ENCODE results near the gene DMAC1.
A peak's percentile ranks its signal among the peaks of the same experiment; 100 is the strongest.

DMAC1 gene

GRCh38 chr9:7813030-7813429 is 13.5 kb upstream of the DMAC1 start:
- Histone ChIP-seq H3K9ac (ENCODE audit: low read length) (no peak overlapping the region), H3K4me1 (ENCODE audit: insufficient read depth, low read length) (no peaks in the 10 kb centered on the region), H3K36me3 (ENCODE audit: insufficient read depth, low read length) (no peaks in the 10 kb centered on the region), H3K9me3 (ENCODE audit: low read length) (no peaks in the 10 kb centered on the region), H3K4me3 (ENCODE audit: low read depth in 1 of 2, low read length in 2 of 2) (no peak overlapping the region), H3K27me3 (ENCODE audit: control insufficient read depth in 1 of 2, insufficient read depth in 2 of 2, low read length in 2 of 2) (no peaks in the 10 kb centered on the region), H3K27ac (ENCODE audit: low read depth, low read length) (no peak overlapping the region)

- H3K27me3 ChIP-seq (ENCODE audit: control insufficient read depth in 1 of 2, insufficient read depth in 2 of 2, low read length in 2 of 2): no peaks in the 10 kb centered on the region
Measured at GRCh38 chr9:7811677-7812076, 12.1 kb upstream of the DMAC1 start.

GRCh38 chr9:7802666-7803065 is 3.1 kb upstream of the DMAC1 start:
- Histone ChIP-seq H3K9ac (ENCODE audit: low read length) (no peak overlapping the region), H3K36me3 (ENCODE audit: insufficient read depth, low read length) (no peaks in the 10 kb centered on the region), H3K4me3 (ENCODE audit: low read depth in 1 of 2, low read length in 2 of 2) (no peak overlapping the region), H3K4me1 (ENCODE audit: insufficient read depth, low read length) (peaks cover 9% of the 10 kb centered on the region), H3K9me3 (ENCODE audit: low read length) (no peaks in the 10 kb centered on the region), H3K27me3 (ENCODE audit: control insufficient read depth in 1 of 2, insufficient read depth in 2 of 2, low read length in 2 of 2) (no peaks in the 10 kb centered on the region), H3K27ac (ENCODE audit: low read depth, low read length) (no peak overlapping the region)

More at GRCh38 chr9:7811677-7812076, 12.1 kb upstream of the DMAC1 start:
- H3K9ac ChIP-seq (ENCODE audit: low read length): no peak overlapping the region
- no peaks in the 10 kb centered on the region for H3K9me3 ChIP-seq (ENCODE audit: low read length)
- H3K4me3 ChIP-seq (ENCODE audit: low read depth in 1 of 2, low read length in 2 of 2): no peak overlapping the region
- H3K36me3 ChIP-seq (ENCODE audit: insufficient read depth, low read length): no peaks in the 10 kb centered on the region
- no peaks in the 10 kb centered on the region for H3K4me1 ChIP-seq (ENCODE audit: insufficient read depth, low read length)
- H3K27ac ChIP-seq (ENCODE audit: low read depth, low read length): no peak overlapping the region

GRCh38 chr9:7799944-7800285 is 337 bp upstream of the DMAC1 start:
- Histone ChIP-seq H3K9ac (ENCODE audit: low read length) (no peak overlapping the region), H3K4me1 (ENCODE audit: insufficient read depth, low read length) (peaks cover 9% of the 10 kb centered on the region), H3K4me3 (ENCODE audit: low read depth in 1 of 2, low read length in 2 of 2) (peak overlapping the region; percentile 67 to 77), H3K27ac (ENCODE audit: low read depth, low read length) (no peak overlapping the region), H3K27me3 (ENCODE audit: control insufficient read depth in 1 of 2, insufficient read depth in 2 of 2, low read length in 2 of 2) (no peaks in the 10 kb centered on the region), H3K9me3 (ENCODE audit: low read length) (no peaks in the 10 kb centered on the region), H3K36me3 (ENCODE audit: insufficient read depth, low read length) (no peaks in the 10 kb centered on the region)

- Histone ChIP-seq H3K4me1 (ENCODE audit: insufficient read depth, low read length) (peaks cover 9% of the 10 kb centered on the region), H3K9me3 (ENCODE audit: low read length) (no peaks in the 10 kb centered on the region), H3K4me3 (ENCODE audit: low read depth in 1 of 2, low read length in 2 of 2) (no peak overlapping the region), H3K27ac (ENCODE audit: low read depth, low read length) (no peak overlapping the region), H3K9ac (ENCODE audit: low read length) (no peak overlapping the region), H3K27me3 (ENCODE audit: control insufficient read depth in 1 of 2, insufficient read depth in 2 of 2, low read length in 2 of 2) (no peaks in the 10 kb centered on the region), H3K36me3 (ENCODE audit: insufficient read depth, low read length) (no peaks in the 10 kb centered on the region)
Measured at GRCh38 chr9:7794196-7794595, 5.4 kb downstream of the DMAC1 start.

- no peaks in the 10 kb centered on the region for H3K4me1 ChIP-seq (ENCODE audit: insufficient read depth, low read length)
- no peaks in the 10 kb centered on the region for H3K27me3 ChIP-seq (ENCODE audit: control insufficient read depth in 1 of 2, insufficient read depth in 2 of 2, low read length in 2 of 2)
- no peak overlapping the region for H3K27ac ChIP-seq (ENCODE audit: low read depth, low read length)
- H3K36me3 ChIP-seq (ENCODE audit: insufficient read depth, low read length): no peaks in the 10 kb centered on the region
- no peak overlapping the region for H3K4me3 ChIP-seq (ENCODE audit: low read depth in 1 of 2, low read length in 2 of 2)
- no peak overlapping the region for H3K9ac ChIP-seq (ENCODE audit: low read length)
- no peaks in the 10 kb centered on the region for H3K9me3 ChIP-seq (ENCODE audit: low read length)
Measured at GRCh38 chr9:7791394-7791793, 8.2 kb downstream of the DMAC1 start.

- H3K36me3 ChIP-seq (ENCODE audit: insufficient read depth, low read length): no peaks in the 10 kb centered on the region
- H3K4me1 ChIP-seq (ENCODE audit: insufficient read depth, low read length): no peaks in the 10 kb centered on the region
- no peaks in the 10 kb centered on the region for H3K9me3 ChIP-seq (ENCODE audit: low read length)
- H3K27me3 ChIP-seq (ENCODE audit: control insufficient read depth in 1 of 2, insufficient read depth in 2 of 2, low read length in 2 of 2): no peaks in the 10 kb centered on the region
- H3K9ac ChIP-seq (ENCODE audit: low read length): no peak overlapping the region
- H3K4me3 ChIP-seq (ENCODE audit: low read depth in 1 of 2, low read length in 2 of 2): no peak overlapping the region
- H3K27ac ChIP-seq (ENCODE audit: low read depth, low read length): no peak overlapping the region
Measured at GRCh38 chr9:7790819-7791182, 8.8 kb downstream of the DMAC1 start.

GRCh38 chr9:7790022-7790818 is 9.4 kb downstream of the DMAC1 start:
- H3K27ac ChIP-seq (ENCODE audit: low read depth, low read length): no peak overlapping the region
- no peaks in the 10 kb centered on the region for H3K9me3 ChIP-seq (ENCODE audit: low read length)
- H3K9ac ChIP-seq (ENCODE audit: low read length): no peak overlapping the region

GRCh38 chr9:7788772-7789171 is 10.8 kb downstream of the DMAC1 start:
- no peaks in the 10 kb centered on the region for H3K9me3 ChIP-seq (ENCODE audit: low read length)
- no peaks in the 10 kb centered on the region for H3K27me3 ChIP-seq (ENCODE audit: control insufficient read depth in 1 of 2, insufficient read depth in 2 of 2, low read length in 2 of 2)
- no peak overlapping the region for H3K9ac ChIP-seq (ENCODE audit: low read length)
- no peak overlapping the region for H3K27ac ChIP-seq (ENCODE audit: low read depth, low read length)
- no peak overlapping the region for H3K4me3 ChIP-seq (ENCODE audit: low read depth in 1 of 2, low read length in 2 of 2)
- H3K4me1 ChIP-seq (ENCODE audit: insufficient read depth, low read length): no peaks in the 10 kb centered on the region
- H3K36me3 ChIP-seq (ENCODE audit: insufficient read depth, low read length): no peaks in the 10 kb centered on the region

More at GRCh38 chr9:7790022-7790818, 9.4 kb downstream of the DMAC1 start:
- H3K36me3 ChIP-seq (ENCODE audit: insufficient read depth, low read length): no peaks in the 10 kb centered on the region
- H3K4me3 ChIP-seq (ENCODE audit: low read depth in 1 of 2, low read length in 2 of 2): no peak overlapping the region
- no peaks in the 10 kb centered on the region for H3K4me1 ChIP-seq (ENCODE audit: insufficient read depth, low read length)
- no peaks in the 10 kb centered on the region for H3K27me3 ChIP-seq (ENCODE audit: control insufficient read depth in 1 of 2, insufficient read depth in 2 of 2, low read length in 2 of 2)

- no peaks in the 10 kb centered on the region for H3K9me3 ChIP-seq (ENCODE audit: low read length)
- no peak overlapping the region for H3K4me3 ChIP-seq (ENCODE audit: low read depth in 1 of 2, low read length in 2 of 2)
- no peak overlapping the region for H3K9ac ChIP-seq (ENCODE audit: low read length)
- no peaks in the 10 kb centered on the region for H3K4me1 ChIP-seq (ENCODE audit: insufficient read depth, low read length)
- no peaks in the 10 kb centered on the region for H3K36me3 ChIP-seq (ENCODE audit: insufficient read depth, low read length)
- no peak overlapping the region for H3K27ac ChIP-seq (ENCODE audit: low read depth, low read length)
- H3K27me3 ChIP-seq (ENCODE audit: control insufficient read depth in 1 of 2, insufficient read depth in 2 of 2, low read length in 2 of 2): no peaks in the 10 kb centered on the region
Measured at GRCh38 chr9:7785813-7786212, 13.8 kb downstream of the DMAC1 start.

- no peaks in the 10 kb centered on the region for H3K4me1 ChIP-seq (ENCODE audit: insufficient read depth, low read length)
- H3K9ac ChIP-seq (ENCODE audit: low read length): no peak overlapping the region
- no peak overlapping the region for H3K27ac ChIP-seq (ENCODE audit: low read depth, low read length)
- no peak overlapping the region for H3K4me3 ChIP-seq (ENCODE audit: low read depth in 1 of 2, low read length in 2 of 2)
- H3K36me3 ChIP-seq (ENCODE audit: insufficient read depth, low read length): no peaks in the 10 kb centered on the region
- H3K9me3 ChIP-seq (ENCODE audit: low read length): no peaks in the 10 kb centered on the region
- no peaks in the 10 kb centered on the region for H3K27me3 ChIP-seq (ENCODE audit: control insufficient read depth in 1 of 2, insufficient read depth in 2 of 2, low read length in 2 of 2)
Measured at GRCh38 chr9:7784472-7784871, 15.1 kb downstream of the DMAC1 start.

- no peaks in the 10 kb centered on the region for H3K9me3 ChIP-seq (ENCODE audit: low read length)
- no peaks in the 10 kb centered on the region for H3K36me3 ChIP-seq (ENCODE audit: insufficient read depth, low read length)
- no peak overlapping the region for H3K4me3 ChIP-seq (ENCODE audit: low read depth in 1 of 2, low read length in 2 of 2)
- H3K27me3 ChIP-seq (ENCODE audit: control insufficient read depth in 1 of 2, insufficient read depth in 2 of 2, low read length in 2 of 2): no peaks in the 10 kb centered on the region
- no peak overlapping the region for H3K27ac ChIP-seq (ENCODE audit: low read depth, low read length)
- H3K9ac ChIP-seq (ENCODE audit: low read length): no peak overlapping the region
- no peaks in the 10 kb centered on the region for H3K4me1 ChIP-seq (ENCODE audit: insufficient read depth, low read length)
Measured at GRCh38 chr9:7783635-7784063, 15.9 kb downstream of the DMAC1 start.

All from muscle layer of colon (tissue), 2 donors.